NCI-H146 treated with DMSO at 0.1 percent for 48 hours (cell line): ENCODE results near the gene GOLT1B.

ENCODE experiments used
- DNase-seq: peaks from one replicate; lab custom pipeline; 2025; ENCODE audit not compliant: unreplicated experiment; lab: John Stamatoyannopoulos, UW

Gene GOLT1B

GRCh38 chr12:21521541-21521940 is 20.0 kb downstream of the GOLT1B start:
- DNase-seq: peak; percentile 70

GRCh38 chr12:21523148-21523547 is 21.6 kb downstream of the GOLT1B start:
- no peak for DNase-seq

- no peak for DNase-seq
Measured at GRCh38 chr12:21526053-21526452, 24.5 kb downstream of the GOLT1B start, which contains the start of gene SPX. SPX (plus strand) TSS chr12:21526296; CDS start chr12:21526473, 177 bp downstream.

GRCh38 chr12:21526721-21527345 is 25.2 kb downstream of the GOLT1B start:
- DNase-seq: peak; percentile 81

- DNase-seq: peak; percentile 74
Measured at GRCh38 chr12:21527451-21528180, 26.0 kb downstream of the GOLT1B start.

GRCh38 chr12:21528953-21529352 is 27.4 kb downstream of the GOLT1B start:
- DNase-seq: no peak

- DNase-seq: no peak
Measured at GRCh38 chr12:21529456-21529855, 27.9 kb downstream of the GOLT1B start.

- no peak for DNase-seq
Measured at GRCh38 chr12:21538061-21538653, 36.6 kb downstream of the GOLT1B start.

GRCh38 chr12:21539797-21540196 is 38.2 kb downstream of the GOLT1B start:
- peak; percentile 60 for DNase-seq

GRCh38 chr12:21541773-21542172 is 40.2 kb downstream of the GOLT1B start:
- DNase-seq: peak; percentile 97

GRCh38 chr12:21542403-21542802 is 40.8 kb downstream of the GOLT1B start:
- no peak for DNase-seq

GRCh38 chr12:21543151-21543550 is 41.6 kb downstream of the GOLT1B start:
- no peak for DNase-seq

GRCh38 chr12:21545557-21545956 is 44.0 kb downstream of the GOLT1B start:
- DNase-seq: no peak

- no peak for DNase-seq
Measured at GRCh38 chr12:21546716-21547115, 45.1 kb downstream of the GOLT1B start.

- no peak for DNase-seq
Measured at GRCh38 chr12:21547437-21547836, 45.8 kb downstream of the GOLT1B start.

- no peak for DNase-seq
Measured at GRCh38 chr12:21551841-21552465, 50.4 kb downstream of the GOLT1B start.

GRCh38 chr12:21552635-21553328 is 51.2 kb downstream of the GOLT1B start:
- DNase-seq: no peak

- DNase-seq: no peak
Measured at GRCh38 chr12:21553329-21553675, 51.7 kb downstream of the GOLT1B start.

GRCh38 chr12:21558100-21558679 is 56.6 kb downstream of the GOLT1B start:
- DNase-seq: no peak

GRCh38 chr12:21559855-21560569 is 58.4 kb downstream of the GOLT1B start:
- DNase-seq: no peak
